Measurements from ENCODE around the gene NPAS3.

Gene NPAS3

GRCh38 chr14:33452995-33453394 is 514.3 kb downstream of the NPAS3 start:
- DNase-seq, result no peak

- no peak for DNase-seq
These were observed 515.4 kb downstream of the NPAS3 start for GRCh38 chr14:33454022-33454595.

GRCh38 chr14:33454707-33455106 is 516.0 kb downstream of the NPAS3 start:
- DNase-seq, result no peak

GRCh38 chr14:33455654-33456345 is 517.1 kb downstream of the NPAS3 start:
- DNase-seq, result no peak

- no peak for DNase-seq
These were observed 518.3 kb downstream of the NPAS3 start for GRCh38 chr14:33457021-33457420.

- no peak for DNase-seq
These were observed 518.9 kb downstream of the NPAS3 start for GRCh38 chr14:33457617-33458016.

GRCh38 chr14:33460164-33460563 is 521.5 kb downstream of the NPAS3 start:
- peak; percentile 40 for DNase-seq

GRCh38 chr14:33461036-33461435 is 522.4 kb downstream of the NPAS3 start:
- no peak for DNase-seq

- no peak for DNase-seq
These were observed 525.1 kb downstream of the NPAS3 start for GRCh38 chr14:33463731-33464130.

- no peak for DNase-seq
These were observed 525.7 kb downstream of the NPAS3 start for GRCh38 chr14:33464254-33464962.

- DNase-seq, result no peak
These were observed 527.4 kb downstream of the NPAS3 start for GRCh38 chr14:33465846-33466700.

- DNase-seq, result no peak
These were observed 529.3 kb downstream of the NPAS3 start for GRCh38 chr14:33467971-33468370.

GRCh38 chr14:33469898-33470297 is 531.2 kb downstream of the NPAS3 start:
- no peak for DNase-seq

GRCh38 chr14:33471776-33472175 is 533.1 kb downstream of the NPAS3 start:
- DNase-seq, result no peak

- peak; percentile 39 for DNase-seq
These were observed 536.9 kb downstream of the NPAS3 start for GRCh38 chr14:33475623-33476022.

GRCh38 chr14:33477797-33478196 is 539.1 kb downstream of the NPAS3 start:
- no peak for DNase-seq

GRCh38 chr14:33480071-33480886 is 541.6 kb downstream of the NPAS3 start:
- DNase-seq, result no peak

GRCh38 chr14:33480887-33481184 is 542.2 kb downstream of the NPAS3 start:
- no peak for DNase-seq

GRCh38 chr14:33483110-33483509 is 544.4 kb downstream of the NPAS3 start:
- no peak for DNase-seq

GRCh38 chr14:33483541-33483940 is 544.9 kb downstream of the NPAS3 start:
- DNase-seq, result no peak

- DNase-seq, result no peak
These were observed 545.6 kb downstream of the NPAS3 start for GRCh38 chr14:33484264-33484663.

- no peak for DNase-seq
These were observed 547.7 kb downstream of the NPAS3 start for GRCh38 chr14:33486332-33486890.
